ENCODE data around the gene KCTD11.

The KCTD11 gene

GRCh38 chr17:7380321-7380720 is 28.4 kb downstream of the KCTD11 start:
- peak; percentile 87 for DNase-seq

- DNase-seq: peak; percentile 20
These were observed 29.1 kb downstream of the KCTD11 start, which contains the start of gene TNK1 for GRCh38 chr17:7380855-7381683. Gene TNK1 (plus strand): TSS chr17:7381089. CDS start chr17:7382927, 1,838 bp downstream.

DNA sequence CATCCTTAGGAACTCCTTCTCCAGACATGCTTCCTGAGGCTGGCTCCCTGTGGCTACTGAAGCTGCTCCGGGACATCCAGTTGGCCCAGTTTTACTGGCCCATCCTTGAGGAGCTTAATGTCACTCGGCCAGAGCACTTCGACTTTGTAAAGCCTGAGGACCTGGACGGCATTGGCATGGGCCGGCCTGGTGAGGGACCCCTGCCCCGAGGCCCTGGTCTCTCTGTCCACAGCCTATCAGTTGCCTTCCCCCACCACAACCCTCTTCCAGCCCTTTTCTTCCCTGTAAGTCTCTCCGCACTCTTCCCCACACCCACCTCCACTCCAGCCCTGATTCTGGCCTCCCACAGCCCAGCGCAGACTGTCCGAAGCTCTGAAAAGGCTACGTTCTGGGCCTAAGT is 30.9 kb downstream of the KCTD11 start:
- no peak for DNase-seq

DNA sequence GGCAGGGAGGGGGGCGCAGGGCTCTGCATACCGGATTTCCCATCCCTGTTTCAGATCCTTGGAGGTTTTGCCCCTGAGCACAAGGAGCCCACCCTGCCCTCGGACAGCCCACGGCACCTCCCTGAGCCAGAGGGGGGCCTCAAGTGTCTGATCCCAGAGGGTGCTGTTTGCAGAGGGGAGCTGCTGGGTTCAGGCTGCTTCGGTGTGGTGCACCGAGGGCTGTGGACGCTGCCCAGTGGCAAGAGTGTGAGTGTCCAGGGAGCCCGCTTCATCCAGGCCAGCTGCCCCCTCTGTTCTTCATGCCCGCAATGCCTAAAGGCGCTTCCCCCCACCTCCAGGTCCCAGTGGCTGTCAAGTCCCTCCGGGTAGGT is 31.4 kb downstream of the KCTD11 start:
- no peak for DNase-seq

- no peak for DNase-seq
These were observed 32.0 kb downstream of the KCTD11 start for GRCh38 chr17:7383742-7384488.

GRCh38 chr17:7384489-7385081 is 32.6 kb downstream of the KCTD11 start:
- no peak for DNase-seq

GRCh38 chr17:7388856-7389255 is 36.9 kb downstream of the KCTD11 start:
- DNase-seq: no peak

- DNase-seq: no peak
These were observed 38.3 kb downstream of the KCTD11 start for GRCh38 chr17:7389924-7390910.

GRCh38 chr17:7391307-7391706 is 39.3 kb downstream of the KCTD11 start:
- no peak for DNase-seq

GRCh38 chr17:7392696-7393612 is 41.0 kb downstream of the KCTD11 start:
- DNase-seq: no peak

GRCh38 chr17:7393613-7394451 is 41.9 kb downstream of the KCTD11 start:
- peak; percentile 84 for DNase-seq

DNA sequence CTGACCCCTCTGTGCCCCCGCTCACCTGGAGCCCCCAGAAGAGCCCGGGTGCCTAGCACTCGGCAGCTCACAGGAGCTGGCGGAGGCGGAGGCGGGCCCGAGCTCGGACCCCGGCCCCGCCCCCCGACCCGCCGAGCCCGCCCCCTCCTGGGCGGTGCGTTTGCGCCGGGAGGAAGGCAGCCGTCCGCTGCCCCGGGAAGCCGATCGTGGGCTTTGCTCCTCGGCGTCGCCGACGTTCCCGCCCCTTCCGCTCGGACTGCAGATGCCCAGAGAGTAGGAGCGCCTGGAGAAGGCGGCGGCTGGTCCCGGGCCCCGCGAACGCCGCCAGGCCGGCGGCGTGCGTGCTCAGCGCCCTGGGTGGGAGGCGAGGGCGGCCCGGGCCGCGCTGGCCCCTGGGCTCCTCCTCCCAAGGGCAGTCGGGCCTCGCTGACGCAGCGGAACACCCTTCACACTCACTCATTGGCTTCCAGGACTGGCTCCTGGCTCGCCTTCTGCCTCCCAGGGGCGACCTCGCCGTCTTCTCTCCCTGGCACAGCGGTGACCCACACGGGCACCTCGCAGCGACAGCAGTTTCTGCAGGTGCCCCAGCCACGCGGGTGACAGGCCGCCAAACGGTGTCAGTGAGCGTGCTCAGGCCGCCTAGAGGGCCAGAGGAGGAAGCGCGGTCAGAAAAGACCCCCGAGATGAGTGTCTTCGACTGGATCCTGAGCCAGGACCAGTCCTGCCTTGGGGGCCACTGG is 42.7 kb downstream of the KCTD11 start, which contains the start of gene PLSCR3:
Gene PLSCR3 (minus strand): TSS at position 74 of the 740 bp plus-strand sequence. CDS start 415 bp downstream, outside the sequence.
- DNase-seq: peak; percentile 84

DNA sequence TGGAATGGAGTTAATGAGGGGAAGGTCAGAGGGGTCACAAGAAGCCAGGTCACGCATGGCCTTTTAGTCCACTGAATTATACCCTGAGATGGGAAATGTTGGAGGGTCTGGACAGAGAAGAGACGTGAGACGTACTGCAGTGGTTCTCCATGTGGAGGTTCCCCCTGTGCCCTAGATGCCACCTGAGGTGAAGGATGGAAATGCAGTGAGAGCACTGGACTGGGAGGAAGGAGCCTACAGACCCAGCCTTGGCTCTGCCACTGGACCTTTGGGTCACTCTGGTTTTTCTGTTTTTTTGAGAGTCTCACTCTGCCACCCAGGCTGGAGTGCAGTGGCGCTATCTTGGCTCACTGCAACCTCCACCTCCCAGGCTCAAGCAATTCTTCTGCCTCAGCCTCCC is 44.2 kb downstream of the KCTD11 start:
- no peak for DNase-seq

DNA sequence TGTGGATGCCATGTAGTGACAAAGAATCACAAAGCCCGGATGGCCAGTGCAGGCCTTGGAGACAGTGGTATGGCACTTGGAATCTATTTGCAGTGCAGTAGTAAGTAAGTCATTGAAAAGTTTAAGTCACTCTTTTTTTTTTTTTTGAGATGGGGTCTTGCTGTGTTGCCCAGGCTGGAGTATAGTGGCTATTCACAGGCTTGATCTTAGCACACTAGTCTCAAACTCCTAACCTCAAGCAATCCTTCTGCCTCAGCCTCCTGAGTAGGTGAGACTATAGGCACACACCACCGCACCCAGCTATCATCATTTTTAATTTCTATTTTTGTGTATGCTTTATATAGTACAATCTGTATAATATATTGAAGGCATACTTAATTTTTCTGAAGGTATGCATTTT is 46.6 kb downstream of the KCTD11 start:
- no peak for DNase-seq

DNA sequence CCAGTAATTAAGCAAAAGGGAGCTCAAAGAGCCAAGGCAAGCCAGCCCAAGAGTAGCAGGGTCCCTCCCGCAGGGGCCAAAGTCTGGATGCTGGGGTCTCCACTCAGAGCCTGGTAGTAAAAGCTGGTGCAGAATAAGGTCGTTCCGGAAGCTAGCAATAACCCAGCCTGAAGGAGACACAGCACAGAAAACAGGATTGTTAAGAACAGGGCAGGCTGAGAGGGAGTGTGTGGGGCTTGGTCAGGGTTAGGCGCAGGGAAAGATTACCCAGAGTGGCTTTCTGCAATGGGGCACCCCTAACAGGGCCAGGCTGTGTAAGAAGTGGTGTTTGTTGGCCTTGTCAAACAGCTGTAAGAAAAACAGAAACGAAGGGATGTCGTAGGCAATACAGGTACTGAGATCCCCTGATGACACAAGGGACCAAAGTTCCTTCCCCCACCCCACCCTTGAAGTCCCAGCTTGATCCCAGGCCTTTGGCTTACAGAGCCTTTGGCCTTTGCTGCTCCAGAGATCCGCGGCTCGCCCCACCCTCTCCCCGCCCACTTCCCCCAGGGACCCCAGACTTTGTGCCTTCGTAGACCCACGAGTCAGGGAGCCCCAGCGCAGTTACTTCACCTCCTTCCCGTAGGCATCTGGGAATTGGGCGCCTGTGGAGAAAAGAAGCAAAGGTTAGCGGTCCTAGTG is 51.2 kb downstream of the KCTD11 start:
- no peak for DNase-seq

GRCh38 chr17:7403727-7403976 is 51.7 kb downstream of the KCTD11 start:
- DNase-seq: peak; percentile 91

DNA sequence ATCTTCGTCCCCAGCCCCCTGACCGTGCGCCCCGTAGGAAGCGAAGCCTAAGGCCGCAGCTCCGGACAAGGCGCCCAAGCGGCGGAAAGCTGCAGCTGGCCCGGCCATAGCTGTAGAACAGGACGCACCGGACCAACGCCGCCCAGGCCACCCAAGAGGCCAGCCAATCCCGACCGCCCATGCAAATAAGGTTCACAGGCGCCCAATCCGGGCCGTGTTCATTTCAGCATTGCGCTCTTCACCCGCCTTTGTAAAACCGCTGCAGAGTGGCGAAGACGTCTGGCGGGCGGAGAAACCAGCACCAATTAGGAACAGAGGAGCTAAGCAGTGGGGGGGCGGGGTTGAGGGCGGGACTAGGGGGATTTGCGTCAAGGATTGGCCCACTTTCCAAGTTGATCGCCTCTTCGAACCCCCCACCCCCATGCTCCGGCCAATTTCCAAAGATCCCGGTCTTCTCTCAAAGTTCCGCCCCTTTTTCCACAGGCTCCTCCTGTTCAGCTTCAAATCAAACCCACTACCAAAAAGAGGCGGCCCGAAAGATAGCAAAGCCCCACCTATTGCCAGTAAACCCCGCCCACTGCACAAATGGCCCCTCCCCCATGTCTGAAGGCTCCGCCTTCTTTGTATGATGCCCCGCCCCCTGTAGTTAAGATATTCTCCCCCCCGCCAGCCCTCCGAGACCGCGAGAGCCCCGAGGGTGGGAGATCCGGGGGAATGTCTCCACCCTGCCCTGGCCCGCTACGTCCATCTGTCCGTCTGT is 52.2 kb downstream of the KCTD11 start, which contains the start of gene TMEM256:
Gene TMEM256 (minus strand): TSS at position 121 of the 760 bp plus-strand sequence. CDS start 13 bp downstream, at position 108.
- peak; percentile 100 for DNase-seq

Measured in NCI-H1105 treated with DMSO at 0.1 percent for 48 hours (cell line).